IPS-18a (cell line): Measurements from ENCODE around the gene NOL4L.

Experiments used
- H3K27ac ChIP-seq: one replicate; pipeline ENCODE4 v1.5.1; 2013; ENCODE audit warnings: low read length
- H3K27me3 ChIP-seq: one replicate; pipeline ENCODE4 v1.6.1; 2013; ENCODE audit warnings: mild to moderate bottlenecking, low read length; ENCODE audit not compliant: control insufficient read depth, insufficient read depth
- H3K36me3 ChIP-seq: one replicate; pipeline ENCODE4 v1.6.1; 2013; ENCODE audit warnings: low read depth, low read length; ENCODE audit not compliant: control insufficient read depth
- H3K4me1 ChIP-seq: one replicate; pipeline ENCODE4 v1.6.1; 2013; ENCODE audit warnings: low read depth, low read length; ENCODE audit not compliant: control insufficient read depth
- H3K4me3 ChIP-seq: one replicate; pipeline ENCODE4 v1.5.1; 2013; ENCODE audit warnings: low read length
- H3K9ac ChIP-seq: one replicate; pipeline ENCODE4 v1.6.1; 2013; ENCODE audit warnings: mild to moderate bottlenecking, low read length, moderate library complexity
- H3K9me3 ChIP-seq: one replicate; pipeline ENCODE4 v1.6.1; 2013; ENCODE audit warnings: low read depth, low read length; ENCODE audit not compliant: control insufficient read depth

NOL4L gene

DNA sequence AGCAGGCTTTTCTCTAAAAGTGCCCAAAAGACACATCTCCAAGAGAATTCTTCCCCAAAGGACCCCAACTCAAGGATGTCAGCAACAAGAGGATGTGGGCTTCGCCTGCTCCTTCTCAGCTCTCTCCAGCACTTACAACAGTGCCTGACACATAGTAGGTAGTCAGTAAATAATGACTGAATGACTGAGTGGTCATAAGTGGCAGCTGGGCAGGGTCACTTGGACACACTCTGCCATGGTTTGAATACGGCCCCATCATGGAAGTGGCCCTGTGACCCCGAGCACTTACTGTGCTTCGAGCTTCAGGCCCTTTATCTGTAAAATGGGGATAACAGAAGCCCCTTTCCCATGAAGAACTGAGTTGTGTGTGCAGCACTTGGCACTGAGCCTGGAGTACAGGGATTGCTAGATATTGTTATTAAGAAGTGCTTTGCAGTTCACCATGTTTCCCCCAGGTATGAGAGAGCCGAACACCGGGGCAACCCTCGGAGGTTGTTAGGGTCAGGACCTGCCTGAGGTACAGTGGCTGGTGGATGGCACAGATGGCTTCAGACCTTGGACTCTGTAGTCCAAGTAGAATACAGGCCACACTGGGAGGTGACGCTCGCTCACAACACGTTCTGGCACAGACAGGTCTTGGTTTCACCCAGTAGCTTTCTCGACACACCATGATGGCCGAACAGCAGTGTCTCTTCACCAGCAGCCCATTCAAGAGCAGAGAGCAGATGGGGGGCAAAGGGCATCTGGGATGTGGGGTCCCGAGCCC is 56.0 kb downstream of the NOL4L start:
- Histone ChIP-seq H3K4me1 (no peaks in the 10 kb centered on the region), H3K27ac (no peak overlapping the region), H3K4me3 (no peak overlapping the region), H3K9me3 (no peaks in the 10 kb centered on the region), H3K27me3 (peaks cover 12% of the 10 kb centered on the region), H3K36me3 (no peaks in the 10 kb centered on the region), H3K9ac (no peak overlapping the region)

DNA sequence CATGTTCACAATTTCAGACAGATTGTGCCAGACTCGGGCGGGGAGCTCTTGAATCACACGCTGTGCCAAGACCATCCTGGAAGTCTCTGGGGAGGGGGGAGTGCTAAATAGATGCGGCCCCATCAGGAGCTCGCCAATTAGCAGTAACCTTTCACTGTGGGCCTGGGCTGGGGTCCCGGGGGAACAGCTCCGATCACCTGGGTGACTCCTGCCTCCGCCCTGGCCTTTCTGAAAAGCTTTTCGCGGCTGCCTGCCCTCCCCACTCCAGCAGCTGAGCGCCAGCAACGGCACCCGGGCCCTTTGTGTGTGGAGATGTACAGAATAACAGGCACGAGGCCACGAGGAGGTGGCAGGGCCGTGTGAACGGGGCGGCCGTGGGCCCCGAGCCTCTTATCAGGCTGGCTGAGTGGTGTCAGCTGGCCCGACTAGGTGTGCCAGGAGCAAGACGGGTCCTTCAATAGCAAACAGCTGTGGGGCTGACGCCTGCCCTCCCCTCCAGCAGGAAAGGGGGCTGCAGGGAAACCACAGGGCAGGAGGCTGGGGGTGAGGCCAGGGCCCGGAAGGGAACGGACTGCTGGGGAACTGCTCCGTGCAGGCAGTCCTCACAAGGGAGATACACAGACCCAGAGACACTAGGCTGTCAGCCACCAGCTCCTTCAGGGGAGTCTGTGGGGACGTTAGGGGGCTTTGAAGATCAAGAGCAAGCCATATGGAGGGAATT is 56.8 kb downstream of the NOL4L start:
- Histone ChIP-seq H3K9ac (no peak overlapping the region), H3K9me3 (no peaks in the 10 kb centered on the region), H3K4me1 (no peaks in the 10 kb centered on the region), H3K27ac (no peak overlapping the region), H3K27me3 (peaks cover 12% of the 10 kb centered on the region), H3K4me3 (no peak overlapping the region), H3K36me3 (no peaks in the 10 kb centered on the region)

DNA sequence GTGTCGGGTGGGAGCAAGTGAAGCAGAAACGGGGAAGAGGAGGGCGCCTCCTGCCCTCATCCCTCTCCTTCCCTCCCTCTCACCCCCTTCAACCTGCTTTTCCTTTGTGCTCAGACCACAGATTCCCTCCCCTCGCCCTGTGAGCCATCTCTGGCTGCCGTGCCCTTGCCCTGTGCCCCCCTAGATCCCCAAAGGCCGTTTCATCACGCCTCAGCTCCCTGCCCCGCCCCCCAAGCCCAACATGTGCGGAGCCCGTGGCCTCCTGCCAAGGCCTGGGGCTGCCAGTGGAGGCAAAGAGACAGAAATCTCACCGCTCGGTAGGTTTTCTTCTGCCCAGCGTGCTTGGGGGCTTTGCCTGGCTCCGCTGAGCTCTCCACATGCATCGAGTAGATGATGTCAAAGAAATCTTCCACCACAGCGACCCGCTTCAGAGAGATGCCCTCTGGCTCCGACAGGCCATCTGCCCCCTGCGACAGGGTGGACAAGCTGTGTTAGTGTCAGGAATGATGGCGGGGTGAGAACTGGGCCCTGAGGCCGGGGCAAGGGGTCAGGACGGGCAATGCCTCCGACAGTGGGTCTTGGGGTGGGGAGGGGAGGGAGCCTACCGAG is 57.6 kb downstream of the NOL4L start:
- Histone ChIP-seq H3K36me3 (no peaks in the 10 kb centered on the region), H3K27ac (no peak overlapping the region), H3K9ac (no peak overlapping the region), H3K4me1 (no peaks in the 10 kb centered on the region), H3K4me3 (no peak overlapping the region), H3K9me3 (no peaks in the 10 kb centered on the region), H3K27me3 (peaks cover 9% of the 10 kb centered on the region)

GRCh38 chr20:32527052-32527446 is 58.1 kb downstream of the NOL4L start:
- Histone ChIP-seq H3K27ac (no peak overlapping the region), H3K9me3 (no peaks in the 10 kb centered on the region), H3K36me3 (no peaks in the 10 kb centered on the region), H3K4me3 (no peak overlapping the region), H3K4me1 (peaks cover 2% of the 10 kb centered on the region), H3K27me3 (peaks cover 9% of the 10 kb centered on the region), H3K9ac (no peak overlapping the region)

- Histone ChIP-seq H3K27ac (no peak overlapping the region), H3K9me3 (no peaks in the 10 kb centered on the region), H3K36me3 (no peaks in the 10 kb centered on the region), H3K4me3 (no peak overlapping the region), H3K9ac (no peak overlapping the region), H3K4me1 (peaks cover 4% of the 10 kb centered on the region), H3K27me3 (peaks cover 9% of the 10 kb centered on the region)
Measured at GRCh38 chr20:32526541-32526940, 58.6 kb downstream of the NOL4L start.

DNA sequence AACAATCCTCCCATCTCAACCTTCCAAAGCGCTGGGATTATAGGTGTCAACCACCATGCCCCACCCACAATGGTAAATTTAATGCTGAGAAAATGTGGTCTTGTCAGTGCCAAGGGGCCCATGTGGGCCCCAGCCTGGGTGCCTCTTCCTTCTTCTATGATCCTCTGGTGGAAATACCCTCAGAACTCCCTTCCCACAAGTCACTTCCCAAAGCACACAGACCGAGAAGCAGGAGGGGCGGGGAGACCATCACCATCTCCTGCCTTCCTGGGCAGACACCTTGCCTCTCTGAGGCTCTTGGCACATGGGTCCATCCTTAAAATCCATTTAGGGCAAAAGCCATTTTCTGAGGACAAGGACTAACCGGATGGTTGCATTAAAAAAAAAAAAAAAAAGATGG is 59.0 kb downstream of the NOL4L start:
- no peak overlapping the region for H3K9ac ChIP-seq
- H3K36me3 ChIP-seq: no peaks in the 10 kb centered on the region
- H3K4me1 ChIP-seq: peaks cover 4% of the 10 kb centered on the region
- peaks cover 9% of the 10 kb centered on the region for H3K27me3 ChIP-seq
- H3K4me3 ChIP-seq: no peak overlapping the region
- no peaks in the 10 kb centered on the region for H3K9me3 ChIP-seq
- no peak overlapping the region for H3K27ac ChIP-seq

DNA sequence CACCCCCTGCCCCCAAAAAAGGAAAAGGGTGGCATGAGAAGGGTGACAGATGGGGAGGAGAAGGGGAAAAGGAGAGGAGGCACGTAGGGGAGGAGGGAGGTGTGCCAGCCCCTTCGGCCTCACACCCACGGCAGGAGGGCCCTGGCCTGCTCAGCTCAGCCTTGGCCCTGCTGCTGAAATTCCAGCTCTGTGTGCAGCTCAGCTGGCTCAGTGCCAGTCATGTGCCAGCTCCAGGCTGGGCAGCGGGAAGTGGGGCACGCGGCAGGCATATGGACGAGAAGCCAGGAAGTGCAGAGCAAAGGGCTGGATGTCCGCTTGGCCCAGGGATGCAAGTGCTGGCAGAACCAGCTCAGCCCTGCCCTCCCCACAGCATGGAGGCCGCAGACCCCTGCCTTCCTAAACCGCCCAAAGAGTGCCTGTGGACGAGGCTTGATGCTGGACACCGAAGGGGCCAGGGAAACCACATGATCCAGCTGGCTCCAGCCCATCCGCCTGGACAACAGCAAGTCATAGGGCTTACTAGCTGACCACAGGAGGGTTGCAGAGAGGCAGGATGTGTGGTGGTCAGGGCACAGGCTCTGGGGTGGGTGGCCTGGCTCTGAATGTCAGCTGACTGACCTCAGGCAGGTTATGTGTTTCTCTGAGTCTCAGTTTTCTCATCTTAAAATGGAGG is 60.2 kb downstream of the NOL4L start:
- peaks cover 4% of the 10 kb centered on the region for H3K4me1 ChIP-seq
- H3K27me3 ChIP-seq: peaks cover 9% of the 10 kb centered on the region
- H3K27ac ChIP-seq: no peak overlapping the region
- no peaks in the 10 kb centered on the region for H3K9me3 ChIP-seq
- no peak overlapping the region for H3K4me3 ChIP-seq
- H3K9ac ChIP-seq: no peak overlapping the region
- no peaks in the 10 kb centered on the region for H3K36me3 ChIP-seq

DNA sequence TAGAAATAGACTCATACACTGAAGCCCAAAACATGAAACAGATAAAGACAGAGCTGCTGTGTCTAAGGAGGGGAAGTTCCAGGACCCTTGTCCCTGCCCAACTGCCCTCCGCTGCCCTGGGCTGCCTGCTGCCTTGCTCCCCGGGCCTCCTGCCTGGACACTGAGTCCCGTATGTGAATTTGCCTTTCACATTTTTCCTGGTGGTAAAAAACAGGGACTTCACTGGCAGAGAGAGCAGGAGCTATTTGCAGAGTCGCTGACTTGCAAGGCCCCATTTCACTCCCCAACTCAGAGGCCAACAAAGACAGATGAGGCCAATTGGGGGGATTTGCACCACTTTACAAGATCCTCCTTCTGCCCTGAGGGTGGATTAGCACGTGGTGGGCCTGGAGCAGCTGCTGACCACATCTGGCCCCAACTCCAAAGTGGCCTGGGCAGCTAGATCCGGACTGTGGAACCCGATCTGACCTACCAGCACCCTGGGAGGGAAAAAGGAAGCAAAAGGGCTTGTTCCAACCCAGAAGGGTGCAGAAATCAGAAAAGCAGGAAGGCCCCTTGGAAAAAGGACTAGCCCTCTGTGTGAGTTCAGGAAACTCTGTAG is 61.4 kb downstream of the NOL4L start:
- H3K27me3 ChIP-seq: peaks cover 3% of the 10 kb centered on the region
- H3K36me3 ChIP-seq: no peaks in the 10 kb centered on the region
- peaks cover 4% of the 10 kb centered on the region for H3K4me1 ChIP-seq
- H3K9me3 ChIP-seq: no peaks in the 10 kb centered on the region
- H3K9ac ChIP-seq: no peak overlapping the region
- H3K27ac ChIP-seq: no peak overlapping the region
- H3K4me3 ChIP-seq: no peak overlapping the region

- Histone ChIP-seq H3K9ac (no peak overlapping the region), H3K27ac (no peak overlapping the region), H3K27me3 (no peaks in the 10 kb centered on the region), H3K9me3 (no peaks in the 10 kb centered on the region), H3K36me3 (no peaks in the 10 kb centered on the region), H3K4me1 (peaks cover 4% of the 10 kb centered on the region), H3K4me3 (no peak overlapping the region)
Measured at GRCh38 chr20:32522776-32523612, 62.1 kb downstream of the NOL4L start.

DNA sequence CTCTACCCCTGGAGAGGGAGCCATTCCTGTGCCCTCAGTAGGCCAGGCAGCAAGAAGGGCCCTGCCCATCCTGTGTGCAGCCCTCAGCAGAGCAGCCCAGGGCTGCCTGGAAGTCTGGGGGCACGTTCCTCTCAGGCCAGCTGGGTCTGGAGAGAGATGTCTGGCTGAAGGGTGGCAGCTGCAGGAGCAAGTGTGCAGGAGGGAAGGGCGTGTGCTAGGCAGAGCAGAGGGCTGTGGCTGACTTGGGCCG is 62.7 kb downstream of the NOL4L start:
- H3K27me3 ChIP-seq: no peaks in the 10 kb centered on the region
- H3K4me3 ChIP-seq: no peak overlapping the region
- peaks cover 4% of the 10 kb centered on the region for H3K4me1 ChIP-seq
- no peak overlapping the region for H3K9ac ChIP-seq
- H3K27ac ChIP-seq: no peak overlapping the region
- no peaks in the 10 kb centered on the region for H3K9me3 ChIP-seq
- H3K36me3 ChIP-seq: no peaks in the 10 kb centered on the region
